Activated CD4-positive, alpha-beta memory T cell treated with anti-CD3 and anti-CD28 coated beads for 36 hours (primary cell): ENCODE measurements around the gene SCAPER. TPM values are rescaled to one million over a fixed set of nuclear protein-coding genes. Genes with fewer than 3 reads are reported as not detected.

Experiments used
- CTCF ChIA-PET: fragments of 350-600 bp; sonication (Branson Sonifier 250); formaldehyde crosslinking; loops from one replicate; lab custom pipeline; 2021; ENCODE audit warnings: antibody characterized with exemption, inconsistent platforms; lab: Charles Lee
- POLR2A ChIA-PET: fragments of 350-600 bp; sonication (Branson Sonifier 250); formaldehyde crosslinking; loops from one replicate; lab custom pipeline; 2021; ENCODE audit warnings: antibody characterized with exemption; lab: Charles Lee
- DNase-seq: peaks from one replicate; pipeline ENCODE4 v3.0.0-alpha.2; 2020
- H3K27ac Mint-ChIP-seq: one replicate; pipeline ENCODE4 v1.8.0; 2021; ENCODE audit warnings: mixed read lengths
- H3K27me3 Mint-ChIP-seq: one replicate; pipeline ENCODE4 v1.8.0; 2021; ENCODE audit warnings: mixed read lengths
- H3K36me3 Mint-ChIP-seq: one replicate; pipeline ENCODE4 v1.8.0; 2021; ENCODE audit warnings: mixed read lengths
- H3K4me1 Mint-ChIP-seq: one replicate; pipeline ENCODE4 v1.8.0; 2021; ENCODE audit warnings: low read depth, mixed read lengths
- H3K4me3 Mint-ChIP-seq: one replicate; pipeline ENCODE4 v1.8.0; 2021; ENCODE audit warnings: mild to moderate bottlenecking, mixed read lengths
- H3K9me3 Mint-ChIP-seq: one replicate; pipeline ENCODE4 v1.8.0; 2021; ENCODE audit warnings: mixed read lengths
- intact Hi-C: fragments of 100-400 bp; cut with micrococcal nuclease; formaldehyde crosslinking; loops from one replicate; pipeline ENCODE4 v1.15.1; 2023
- total RNA-seq, 2 experiments: library from RNA; stranded (reverse); gene quantifications; one replicate each; pipeline ENCODE4 v1.2.3, GENCODE V29; 2021

SCAPER gene
- total RNA-seq, 2 experiments from 2014 or later, result 21.5 to 22.9 TPM

- no peak for DNase-seq
- Mint-ChIP-seq H3K27ac (no peak overlapping the region), H3K27me3 (peaks cover 69% of the 10 kb centered on the region), H3K9me3 (no peaks in the 10 kb centered on the region), H3K36me3 (peaks cover 2% of the 10 kb centered on the region), H3K4me1 (peaks cover 50% of the 10 kb centered on the region), H3K4me3 (no peak overlapping the region)
- intact Hi-C loops, result no loop called here
- CTCF ChIA-PET, result interaction anchor here (1.9 kb wide), 1 partner anchor 107 kb away, joined by 5 read pairs; no protein-coding TSS in a partner anchor
- POLR2A ChIA-PET, result no interaction called here
Observed at GRCh38 chr15:76342382-76343201, 562.5 kb downstream of the SCAPER start.

GRCh38 chr15:76342058-76342381 lies 563.1 kb downstream of the SCAPER start:
- no peak for DNase-seq
- Mint-ChIP-seq H3K27ac (no peak overlapping the region), H3K4me1 (peaks cover 55% of the 10 kb centered on the region), H3K4me3 (peak overlapping the region; percentile 33), H3K27me3 (peaks cover 72% of the 10 kb centered on the region), H3K36me3 (no peaks in the 10 kb centered on the region), H3K9me3 (no peaks in the 10 kb centered on the region)
- intact Hi-C loops, result no loop called here
- ChIA-PET POLR2A (no interaction called here), CTCF (interaction anchor here (1.9 kb wide), 1 partner anchor 107 kb away, joined by 5 read pairs; no protein-coding TSS in a partner anchor)

- intact Hi-C loops, result no loop called here
- peaks cover 77% of the 10 kb centered on the region for H3K27me3 Mint-ChIP-seq
- DNase-seq, result no peak
- H3K36me3 Mint-ChIP-seq, result no peaks in the 10 kb centered on the region
- no peak overlapping the region for H3K27ac Mint-ChIP-seq
- CTCF ChIA-PET, result interaction anchor here (0.6 to 1.9 kb wide), 3 partner anchors 13 to 279 kb away, joined by 4 to 5 read pairs (median 5); no protein-coding TSS in a partner anchor
- peak overlapping the region; percentile 33 for H3K4me3 Mint-ChIP-seq
- POLR2A ChIA-PET, result no interaction called here
- H3K9me3 Mint-ChIP-seq, result no peaks in the 10 kb centered on the region
- H3K4me1 Mint-ChIP-seq, result peaks cover 57% of the 10 kb centered on the region
Observed at GRCh38 chr15:76341366-76342057, 563.6 kb downstream of the SCAPER start.

- peaks cover 76% of the 10 kb centered on the region for H3K27me3 Mint-ChIP-seq
- intact Hi-C loops, result no loop called here
- CTCF ChIA-PET, result interaction anchor here (0.6 to 1.9 kb wide), 3 partner anchors 13 to 279 kb away, joined by 4 to 5 read pairs (median 5); no protein-coding TSS in a partner anchor
- H3K36me3 Mint-ChIP-seq, result no peaks in the 10 kb centered on the region
- POLR2A ChIA-PET, result interaction anchor here (0.6 kb wide), 1 partner anchor 43 kb away, joined by 3 read pairs; no protein-coding TSS in a partner anchor
- H3K9me3 Mint-ChIP-seq, result no peaks in the 10 kb centered on the region
- peaks cover 55% of the 10 kb centered on the region for H3K4me1 Mint-ChIP-seq
- H3K27ac Mint-ChIP-seq, result no peak overlapping the region
- peak overlapping the region; percentile 73 for H3K4me3 Mint-ChIP-seq
- peak; percentile 68 for DNase-seq
Observed at GRCh38 chr15:76340803-76341365, 564.3 kb downstream of the SCAPER start.

- POLR2A ChIA-PET, result interaction anchor here (0.6 kb wide), 1 partner anchor 43 kb away, joined by 3 read pairs; no protein-coding TSS in a partner anchor
- CTCF ChIA-PET, result interaction anchor here (1.9 kb wide), 1 partner anchor 105 kb away, joined by 5 read pairs; no protein-coding TSS in a partner anchor
Observed at GRCh38 chr15:76340198-76340802, 564.8 kb downstream of the SCAPER start.

GRCh38 chr15:76339305-76340197 lies 565.6 kb downstream of the SCAPER start:
- ChIA-PET CTCF (no interaction called here), POLR2A (no interaction called here)
- Mint-ChIP-seq H3K27ac (no peak overlapping the region), H3K9me3 (no peaks in the 10 kb centered on the region), H3K4me1 (peaks cover 57% of the 10 kb centered on the region), H3K36me3 (no peaks in the 10 kb centered on the region), H3K27me3 (peaks cover 77% of the 10 kb centered on the region), H3K4me3 (peak overlapping the region; percentile 73)
- intact Hi-C loops, result loop anchor here (10.0 kb wide), 1 partner anchor 155 kb away; no protein-coding TSS in a partner anchor
- DNase-seq, result no peak

More at GRCh38 chr15:76340198-76340802, 564.8 kb downstream of the SCAPER start:
- intact Hi-C loops, result no loop called here
- Mint-ChIP-seq H3K27me3 (peaks cover 76% of the 10 kb centered on the region), H3K4me3 (peak overlapping the region; percentile 73), H3K9me3 (no peaks in the 10 kb centered on the region), H3K4me1 (peaks cover 56% of the 10 kb centered on the region), H3K27ac (no peak overlapping the region), H3K36me3 (no peaks in the 10 kb centered on the region)
- DNase-seq, result peak; percentile 39

GRCh38 chr15:76338486-76339304 lies 566.4 kb downstream of the SCAPER start:
- no peaks in the 10 kb centered on the region for H3K9me3 Mint-ChIP-seq
- H3K4me3 Mint-ChIP-seq, result peak overlapping the region; percentile 14
- H3K27ac Mint-ChIP-seq, result no peak overlapping the region
- intact Hi-C loops, result loop anchor here (10.0 kb wide), 1 partner anchor 154 kb away; no protein-coding TSS in a partner anchor
- no peak for DNase-seq
- ChIA-PET CTCF (no interaction called here), POLR2A (no interaction called here)
- no peaks in the 10 kb centered on the region for H3K36me3 Mint-ChIP-seq
- peaks cover 57% of the 10 kb centered on the region for H3K4me1 Mint-ChIP-seq
- peaks cover 76% of the 10 kb centered on the region for H3K27me3 Mint-ChIP-seq

GRCh38 chr15:76337696-76338485 lies 567.2 kb downstream of the SCAPER start:
- Mint-ChIP-seq H3K27me3 (peaks cover 69% of the 10 kb centered on the region), H3K4me3 (no peak overlapping the region), H3K9me3 (no peaks in the 10 kb centered on the region), H3K27ac (no peak overlapping the region), H3K4me1 (peaks cover 53% of the 10 kb centered on the region), H3K36me3 (no peaks in the 10 kb centered on the region)
- intact Hi-C loops, result loop anchor here (2.0 to 10.0 kb wide), 2 partner anchors 27 to 153 kb away; partner anchors contain the start of gene ETFA
- POLR2A ChIA-PET, result no interaction called here
- DNase-seq, result no peak
- CTCF ChIA-PET, result no interaction called here

- Mint-ChIP-seq H3K4me1 (peaks cover 51% of the 10 kb centered on the region), H3K4me3 (peak overlapping the region; percentile 49), H3K27me3 (peaks cover 72% of the 10 kb centered on the region), H3K9me3 (no peaks in the 10 kb centered on the region), H3K27ac (no peak overlapping the region), H3K36me3 (no peaks in the 10 kb centered on the region)
- ChIA-PET POLR2A (no interaction called here), CTCF (no interaction called here)
- intact Hi-C loops, result loop anchor here (2.0 to 10.0 kb wide), 2 partner anchors 26 to 152 kb away; partner anchors contain the start of gene ETFA
- peak; percentile 45 for DNase-seq
Observed at GRCh38 chr15:76337059-76337695, 568.0 kb downstream of the SCAPER start.
